ENCODE results near the gene TRIP12.

DNA sequence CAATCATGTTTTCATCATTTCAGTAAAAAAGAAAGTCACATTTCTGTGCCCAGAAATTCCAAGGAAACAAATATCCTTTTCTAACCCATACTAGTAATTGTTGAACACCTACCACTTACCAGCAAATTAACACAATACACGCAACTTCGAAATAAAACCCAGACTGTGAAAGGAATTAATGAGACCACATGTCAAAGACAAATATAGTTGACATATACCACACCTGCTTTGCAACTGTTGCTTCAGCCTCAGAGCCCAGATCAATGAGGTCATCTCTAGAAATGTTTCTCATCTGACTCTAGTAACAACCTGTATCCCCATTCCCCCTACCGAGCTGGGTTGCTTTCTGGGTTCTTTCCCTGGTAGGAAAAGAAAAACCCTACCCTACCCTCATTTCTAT lies 52.6 kb downstream of the TRIP12 start:
- no peak for TF ChIP-seq CTCF (IDR thresholded peaks at IDR 0.05; ENCODE audit: insufficient read depth, low read length, poor library complexity, severe bottlenecking)
- TF ChIP-seq EZH2phosphoT487 (conservative IDR thresholded peaks at IDR 0.05; ENCODE audit: low read length): no peak
